ENCODE measurements around the gene PIR. TPM values are rescaled to one million over a fixed set of nuclear protein-coding genes. Genes with fewer than 3 reads are reported as not detected.

Gene PIR
- total and polyA plus RNA-seq, 2 of the 8 experiments (the other 6 are each of a cell fraction or from before 2014, with no cell fraction given): 6.4 to 10.3 TPM

GRCh38 chrX:15335135-15336022 is 157.8 kb downstream of the PIR start, which contains the start of gene PIGA:
Gene PIGA (minus strand): TSS chrX:15335523. CDS start chrX:15331930, 3,593 bp downstream.
- Histone ChIP-seq H3K4ac (replicated peaks; ENCODE audit: insufficient read length, low read depth, low read length) (no peak within 1 kb of the TSS), H3K79me2 (ENCODE audit: control insufficient read depth in 1 of 2, insufficient read depth in 2 of 2, low read length in 2 of 2) (peaks cover 0 to 6% of the 10 kb centered on the region in 2 experiments; a peak in 2 of 4 replicates), H2AK5ac (ENCODE audit: low read depth, low read length) (no peak within 1 kb of the TSS), H3K23ac (ENCODE audit: insufficient read length) (no peak within 1 kb of the TSS), H3K4me1 (replicated peaks in 1 of 4; ENCODE audit: control insufficient read depth in 3 of 4, insufficient read depth in 4 of 4, low read length in 3 of 4) (no peaks in the 10 kb centered on the region), H4K91ac (replicated peaks; ENCODE audit: insufficient read length, low read length) (no peak within 1 kb of the TSS), H2AFZ (ENCODE audit: low read length) (peak within 1 kb of the TSS; percentile 62), H3K79me1 (ENCODE audit: low read depth, low read length) (no peaks in the 10 kb centered on the region), H4K20me1 (replicated peaks in 1 of 2; ENCODE audit: control insufficient read depth in 1 of 2, insufficient read depth in 2 of 2, low read length in 2 of 2) (no peaks in the 10 kb centered on the region), H2BK15ac (ENCODE audit: low read length) (no peak within 1 kb of the TSS), H4K5ac (ENCODE audit: insufficient read length, low read depth, low read length) (no peak within 1 kb of the TSS), H3K27me3 (replicated peaks in 1 of 4; ENCODE audit: control insufficient read depth in 3 of 4, extremely low read depth in 1 of 4, insufficient read depth in 3 of 4, low read length in 3 of 4) (no peaks in the 10 kb centered on the region), H3K4me3 (ENCODE audit: extremely low read depth in 1 of 4, insufficient read depth in 2 of 4, low read depth in 3 of 4, low read length in 4 of 4) (peak within 1 kb of the TSS; percentile 57 to 85 (median 72)), H2BK120ac (replicated peaks; ENCODE audit: low read depth, low read length) (no peak within 1 kb of the TSS), H3K9ac (replicated peaks in 1 of 4; ENCODE audit: extremely low read depth in 1 of 4, low read depth in 3 of 4, low read length in 3 of 4) (peak within 1 kb of the TSS; percentile 59 to 84 (median 78)), H2BK20ac (ENCODE audit: low read length) (no peak within 1 kb of the TSS), H3K27ac (ENCODE audit: low read depth, low read length) (peak within 1 kb of the TSS; percentile 63), H3K9me3 (ENCODE audit: insufficient read depth in 2 of 2, low read depth in 1 of 2, low read length in 1 of 2) (no peaks in the 10 kb centered on the region), H3K56ac (replicated peaks; ENCODE audit: insufficient read length, low read depth, low read length) (no peak within 1 kb of the TSS), H3K23me2 (ENCODE audit: low read depth, low read length) (0 out of 2 replicates have a peak, but pooled peaks cover 2% of the 10 kb centered on the region), H3K14ac (ENCODE audit: insufficient read length) (no peak within 1 kb of the TSS), H3K36me3 (ENCODE audit: control insufficient read depth in 2 of 4, insufficient read depth in 4 of 4, low read length in 3 of 4) (peaks cover 0 to 14% (median 4%) of the 10 kb centered on the region in 4 experiments; a peak in 3 of 8 replicates), H2BK12ac (ENCODE audit: low read depth, low read length) (no peak within 1 kb of the TSS), H3K4me2 (ENCODE audit: insufficient read depth in 1 of 2, low read depth in 2 of 2, low read length in 2 of 2) (peak within 1 kb of the TSS; percentile 82 to 83), H3K18ac (ENCODE audit: extremely low read depth, low read length) (no peak within 1 kb of the TSS), H4K8ac (ENCODE audit: extremely low read depth, insufficient read depth, low read length) (peak within 1 kb of the TSS; percentile 91; the same call in 1 of the 2 replicates), H2BK5ac (ENCODE audit: low read depth, low read length) (peak within 1 kb of the TSS; percentile 66)
- FAIRE-seq (peak; percentile 90), DNase-seq (ENCODE audit: low read depth in 1 of 2, low spot score in 2 of 2) (peak; percentile 83 to 84)
- ChIA-PET POLR2A (ENCODE audit: partially characterized antibody) (interaction anchor here (0.8 kb wide), 2 partner anchors 341 to 403 kb away, joined by 3 read pairs; partner anchors contain the start of gene CA5B), CTCF (ENCODE audit: partially characterized antibody) (no interaction called here)
- 1% methylated on average over 21 of the region's 72 CpGs; no CpG with 5 or more reads in 1 of the 2 experiments for WGBS, 2 experiments (ENCODE audit: extremely low coverage in 1 of 2, insufficient coverage in 1 of 2, insufficient read length in 1 of 2, insufficient replicate concordance in 2 of 2, low coverage in 1 of 2, low lambda C conversion rate in 2 of 2, missing lambda C conversion rate in 1 of 2)
- peak; percentile 73 for TF ChIP-seq SAP30 (IDR thresholded peaks at IDR 0.05; ENCODE audit: insufficient read depth, insufficient replicate concordance, low read length)
- peak; percentile 78 to 92; a peak in 2 of 4 replicates for TF ChIP-seq SIN3A (conservative IDR thresholded peaks at IDR 0.05 in 1 of 2, IDR thresholded peaks at IDR 0.05 in 1 of 2; ENCODE audit: low read depth in 1 of 2, low read length in 2 of 2)
- TF ChIP-seq RNF2 (IDR thresholded peaks at IDR 0.05; ENCODE audit: borderline replicate concordance, low read depth, low read length, missing control alignments, poor library complexity, severe bottlenecking): no peak
- peak; percentile 54 for TF ChIP-seq NRF1 (IDR thresholded peaks at IDR 0.05; ENCODE audit: low read depth, low read length)
- peak; percentile 15; the same call in 1 of the 2 replicates for TF ChIP-seq TBP (IDR thresholded peaks at IDR 0.05; ENCODE audit: low read depth, low read length)
- no peak for TF ChIP-seq NANOG (IDR thresholded peaks at IDR 0.05; ENCODE audit: insufficient read depth, low read depth, low read length, poor library complexity, severe bottlenecking)
- TF ChIP-seq POLR2AphosphoS5 (IDR thresholded peaks at IDR 0.05; ENCODE audit: low read depth, low read length): peak; percentile 68; the same call in 1 of the 2 replicates
- 0 out of 2 replicates have a peak, but pooled peaks have one; percentile 27 for TF ChIP-seq CHD2 (IDR thresholded peaks at IDR 0.05; ENCODE audit: low read length)
- TF ChIP-seq TAF1 (IDR thresholded peaks at IDR 0.05; ENCODE audit: low read depth, low read length): peak; percentile 75; the same call in 1 of the 2 replicates
- no peak for TF ChIP-seq EP300 (IDR thresholded peaks at IDR 0.05; ENCODE audit: borderline replicate concordance in 1 of 2, low read depth in 2 of 2, low read length in 2 of 2)

Measured in H1 (cell line).